ENCODE results near the gene HVCN1. TPM values are rescaled to one million over a fixed set of nuclear protein-coding genes. Genes with fewer than 3 reads are reported as not detected.
A peak's percentile ranks its signal among the peaks of the same experiment; 100 is the strongest.

HVCN1 gene
- total RNA-seq, 1 experiment from 2014 or later, result 2.2 TPM

- no peaks in the 10 kb centered on the region for H3K9me2 ChIP-seq (replicated peaks; ENCODE audit: low read length)
- BruUV-seq (replicated peaks), result TSS peak; percentile 93
- ATAC-seq (no peak), DNase-seq (no peak)
- H3K27ac ChIP-seq (ENCODE audit: low read length), result no peak overlapping the region
- H3F3A ChIP-seq (ENCODE audit: low read length, unreplicated experiment), result no peaks in the 10 kb centered on the region
- peaks cover 9% of the 10 kb centered on the region for H3K4me1 ChIP-seq (ENCODE audit: insufficient read depth, low read length)
- H2AFZ ChIP-seq (ENCODE audit: low read length), result peak overlapping the region; percentile 98
- POLR2A ChIA-PET (ENCODE audit: unreplicated experiment), result interaction anchor here (0.6 to 1.5 kb wide), 2 partner anchors 145 to 468 kb away, joined by 4 to 7 read pairs; partner anchors contain the start of genes FAM216A and GPN3
- H3K27me3 ChIP-seq (ENCODE audit: low read length), result no peaks in the 10 kb centered on the region
- no peaks in the 10 kb centered on the region for H3K36me3 ChIP-seq (ENCODE audit: low read depth, low read length)
- TF ChIP-seq EZH2phosphoT487 (IDR thresholded peaks at IDR 0.05; ENCODE audit: borderline replicate concordance, low read length) (no peak), CTCF (conservative IDR thresholded peaks at IDR 0.05; ENCODE audit: low read depth, low read length) (no peak), EZH2 (IDR thresholded peaks at IDR 0.05; ENCODE audit: low read length, unreplicated experiment) (no peak)
- H3K9ac ChIP-seq (ENCODE audit: low read length), result peak overlapping the region; percentile 83
- peak overlapping the region; percentile 75 for H3K4me3 ChIP-seq (ENCODE audit: low read length)
- peaks cover 8% of the 10 kb centered on the region for H3K79me2 ChIP-seq (ENCODE audit: low read length)
- CTCF ChIA-PET, result interaction anchor here (0.6 kb wide), 2 partner anchors 103 to 1949 kb away, joined by 3 to 9 read pairs; no protein-coding TSS in a partner anchor
- peak overlapping the region; percentile 98 for H3K4me2 ChIP-seq (ENCODE audit: low read length)
- intact Hi-C loops (cut with micrococcal nuclease), result loop anchor here (5.0 kb wide), 1 partner anchor 214 kb away; no protein-coding TSS in a partner anchor
- H3K9me3 ChIP-seq (ENCODE audit: low read length), result no peaks in the 10 kb centered on the region
- H4K20me1 ChIP-seq (ENCODE audit: low read length), result no peaks in the 10 kb centered on the region
Observed at GRCh38 chr12:110613071-110613770, 75.7 kb downstream of the HVCN1 start.

GRCh38 chr12:110606253-110606611, 82.7 kb downstream of the HVCN1 start:
- no peak for ATAC-seq

More at GRCh38 chr12:110606253-110606611, 82.7 kb downstream of the HVCN1 start:
- Histone ChIP-seq H2AFZ (ENCODE audit: low read length) (no peak overlapping the region), H3K9me3 (ENCODE audit: low read length) (no peaks in the 10 kb centered on the region), H3K4me3 (ENCODE audit: low read length) (no peak overlapping the region), H4K20me1 (ENCODE audit: low read length) (no peaks in the 10 kb centered on the region), H3K9ac (ENCODE audit: low read length) (no peak overlapping the region), H3K9me2 (replicated peaks; ENCODE audit: low read length) (no peaks in the 10 kb centered on the region), H3K27me3 (ENCODE audit: low read length) (no peaks in the 10 kb centered on the region), H3K4me1 (ENCODE audit: insufficient read depth, low read length) (no peaks in the 10 kb centered on the region), H3K36me3 (ENCODE audit: low read depth, low read length) (no peaks in the 10 kb centered on the region), H3F3A (ENCODE audit: low read length, unreplicated experiment) (no peaks in the 10 kb centered on the region), H3K4me2 (ENCODE audit: low read length) (no peak overlapping the region), H3K27ac (ENCODE audit: low read length) (no peak overlapping the region), H3K79me2 (ENCODE audit: low read length) (no peaks in the 10 kb centered on the region)
- ChIA-PET CTCF (no interaction called here), POLR2A (ENCODE audit: unreplicated experiment) (no interaction called here)
- TF ChIP-seq CTCF (conservative IDR thresholded peaks at IDR 0.05; ENCODE audit: low read depth, low read length) (no peak), EZH2phosphoT487 (IDR thresholded peaks at IDR 0.05; ENCODE audit: borderline replicate concordance, low read length) (no peak), EZH2 (IDR thresholded peaks at IDR 0.05; ENCODE audit: low read length, unreplicated experiment) (no peak)
- intact Hi-C loops (cut with micrococcal nuclease), result no loop called here
- BruUV-seq (replicated peaks), result no TSS peak
- DNase-seq, result no peak
